H9 (cell line): ENCODE measurements around the gene VILL. TPM values are rescaled to one million over a fixed set of nuclear protein-coding genes. Genes with fewer than 3 reads are reported as not detected.

Experiments
- DNase-seq: peaks from one replicate; pipeline ENCODE4 v3.0.0-alpha.2; 2017
- H2AFZ ChIP-seq: one replicate; pipeline ENCODE4 v1.6.1; 2013; ENCODE audit warnings: mild to moderate bottlenecking, low read length, control low read depth, moderate library complexity
- H2AK5ac ChIP-seq: 2 replicates; pipeline ENCODE4 v1.6.1; 2013; ENCODE audit warnings: low read length, control low read depth, mixed read lengths; ENCODE audit not compliant: insufficient read length
- H2BK120ac ChIP-seq: one replicate; pipeline ENCODE4 v1.6.1; 2013; ENCODE audit warnings: low read depth, mild to moderate bottlenecking, low read length, control low read depth, inconsistent platforms; ENCODE audit not compliant: poor library complexity, severe bottlenecking
- H2BK12ac ChIP-seq: 2 replicates; pipeline ENCODE4 v1.6.1; 2013; ENCODE audit warnings: low read length, control low read depth, mixed read lengths, low read depth; ENCODE audit not compliant: insufficient read length
- H2BK15ac ChIP-seq: 2 replicates; pipeline ENCODE4 v1.6.1; 2013; ENCODE audit warnings: low read depth, low read length, control low read depth
- H2BK20ac ChIP-seq: one replicate; pipeline ENCODE4 v1.6.1; 2013; ENCODE audit warnings: low read depth, mild to moderate bottlenecking, low read length, control low read depth, inconsistent platforms; ENCODE audit not compliant: poor library complexity, severe bottlenecking
- H2BK5ac ChIP-seq: 2 replicates; pipeline ENCODE4 v1.6.1; 2013; ENCODE audit warnings: low read length, control low read depth, mixed read lengths; ENCODE audit not compliant: insufficient read length
- H3K14ac ChIP-seq: 2 replicates; pipeline ENCODE4 v1.6.1; 2013; ENCODE audit warnings: low read length, control low read depth; ENCODE audit not compliant: insufficient read depth
- H3K18ac ChIP-seq: 2 replicates; pipeline ENCODE4 v1.6.1; 2013; ENCODE audit warnings: low read depth, mild to moderate bottlenecking, mixed read lengths, low read length, control low read depth; ENCODE audit not compliant: insufficient read length
- H3K23ac ChIP-seq: 2 replicates; pipeline ENCODE4 v1.6.1; 2013; ENCODE audit warnings: low read length, control low read depth, mixed read lengths, low read depth; ENCODE audit not compliant: insufficient read length
- H3K23me2 ChIP-seq: 2 replicates; pipeline ENCODE4 v1.6.1; 2013; ENCODE audit warnings: low read depth, mild to moderate bottlenecking, mixed read lengths, low read length, control low read depth; ENCODE audit not compliant: insufficient read length, poor library complexity, severe bottlenecking
- H3K27ac ChIP-seq: 2 replicates; pipeline ENCODE4 v1.5.1; 2013; ENCODE audit warnings: low read length, control low read depth, mixed read lengths, low read depth; ENCODE audit not compliant: insufficient read length
- H3K27me3 ChIP-seq: 2 replicates; pipeline ENCODE4 v1.6.1; 2013; ENCODE audit warnings: low read length, control low read depth, inconsistent platforms; ENCODE audit not compliant: insufficient read depth
- H3K4ac ChIP-seq: 2 replicates; pipeline ENCODE4 v1.6.1; 2013; ENCODE audit warnings: low read depth, mild to moderate bottlenecking, control low read depth, inconsistent platforms, low read length, moderate library complexity
- H3K4me1 ChIP-seq: 2 replicates; pipeline ENCODE4 v1.6.1; 2013; ENCODE audit warnings: low read length, control low read depth, inconsistent platforms; ENCODE audit not compliant: insufficient read depth
- H3K4me2 ChIP-seq: 2 replicates; pipeline ENCODE4 v1.6.1; 2013; ENCODE audit warnings: low read length, control low read depth, mixed read lengths; ENCODE audit not compliant: insufficient read length, insufficient read depth
- H3K56ac ChIP-seq: 2 replicates; pipeline ENCODE4 v1.6.1; 2013; ENCODE audit warnings: low read depth, mild to moderate bottlenecking, mixed read lengths, low read length, control low read depth; ENCODE audit not compliant: insufficient read length
- H3K79me1 ChIP-seq: 2 replicates; pipeline ENCODE4 v1.6.1; 2013; ENCODE audit warnings: low read depth, mild to moderate bottlenecking, moderate library complexity, low read length, control low read depth, inconsistent platforms; ENCODE audit not compliant: insufficient read depth, poor library complexity, severe bottlenecking
- H3K79me2 ChIP-seq: 2 replicates; pipeline ENCODE4 v1.6.1; 2013; ENCODE audit warnings: low read length, control low read depth, inconsistent platforms; ENCODE audit not compliant: insufficient read depth
- H3K9ac ChIP-seq: 2 replicates; pipeline ENCODE4 v1.6.1; 2013; ENCODE audit warnings: low read length, control low read depth, mixed read lengths; ENCODE audit not compliant: insufficient read length; ENCODE audit errors: extremely low read depth
- H3K9me3 ChIP-seq: one replicate; pipeline ENCODE4 v1.6.1; 2013; ENCODE audit warnings: low read depth, low read length, inconsistent platforms; ENCODE audit not compliant: control insufficient read depth
- H3T11ph ChIP-seq: one replicate; pipeline ENCODE4 v1.6.1; 2013; ENCODE audit warnings: mild to moderate bottlenecking, low read length, control low read depth, inconsistent platforms
- H4K20me1 ChIP-seq: one replicate; pipeline ENCODE4 v1.6.1; 2013; ENCODE audit not compliant: control insufficient read depth, insufficient read length, insufficient read depth
- H4K5ac ChIP-seq: 2 replicates; pipeline ENCODE4 v1.6.1; 2013; ENCODE audit warnings: low read depth, mild to moderate bottlenecking, mixed read lengths, low read length, control low read depth; ENCODE audit not compliant: insufficient read length
- H4K8ac ChIP-seq: replicated peaks from 2 replicates; pipeline ENCODE4 v1.6.1; 2013; ENCODE audit warnings: low read length, control low read depth, mixed read lengths, low read depth; ENCODE audit not compliant: insufficient read length
- H4K91ac ChIP-seq: 2 replicates; pipeline ENCODE4 v1.6.1; 2013; ENCODE audit warnings: low read depth, mild to moderate bottlenecking, moderate library complexity, mixed read lengths, low read length, control low read depth; ENCODE audit not compliant: insufficient read length
- H3K27ac Mint-ChIP-seq, 3 experiments: 2 replicates in 2 of 3; 3 replicates in 1 of 3; pipeline ENCODE4 v1.8.0; 2020 to 2021; ENCODE audit warnings: mixed read lengths in 3 of 3, mild to moderate bottlenecking in 1 of 3, moderate library complexity in 1 of 3
- H3K27me3 Mint-ChIP-seq: 2 replicates; pipeline ENCODE4 v1.8.0; 2021; ENCODE audit warnings: low read depth, mild to moderate bottlenecking, moderate library complexity, mixed read lengths
- H3K36me3 Mint-ChIP-seq, 3 experiments: 2 replicates in 2 of 3; 3 replicates in 1 of 3; pipeline ENCODE4 v1.8.0; 2020 to 2021; ENCODE audit warnings: low read depth in 3 of 3, mixed read lengths in 3 of 3; ENCODE audit not compliant: insufficient read depth in 1 of 3
- H3K4me1 Mint-ChIP-seq, 2 experiments: 2 replicates each; pipeline ENCODE4 v1.8.0; 2020; ENCODE audit warnings: mixed read lengths in 2 of 2
- H3K4me3 Mint-ChIP-seq, 2 experiments: 2 replicates in 1 of 2; 3 replicates in 1 of 2; pipeline ENCODE4 v1.8.0; 2020 to 2021; ENCODE audit warnings: mild to moderate bottlenecking in 2 of 2, mixed read lengths in 2 of 2, moderate library complexity in 1 of 2
- H3K9me3 Mint-ChIP-seq, 2 experiments: 2 replicates in 1 of 2; 3 replicates in 1 of 2; pipeline ENCODE4 v1.8.0; 2020; ENCODE audit warnings: mild to moderate bottlenecking in 2 of 2, mixed read lengths in 2 of 2, moderate library complexity in 1 of 2
- CTCF ChIP-seq: fragments of 200-600 bp; sonication (generic); conservative IDR thresholded peaks from 3 replicates; pipeline ENCODE4 v1.8.0; 2021; ENCODE audit warnings: antibody characterized with exemption, mild to moderate bottlenecking
- WGBS: extraction: QIAGEN DNeasy Blood & Tissue Kit; methylation state at CpG from one replicate; pipeline ENCODE4 v1.1.7; 2013; ENCODE audit warnings: missing lambda C conversion rate, low lambda C conversion rate, mixed read lengths; ENCODE audit not compliant: insufficient read length; ENCODE audit errors: extremely low coverage; 5-methylcytosine and 5-hydroxymethylcytosine counted together
- total RNA-seq: library from RNA; stranded (reverse); gene quantifications from 2 replicates; pipeline ENCODE4 v1.2.1, GENCODE V29; 2021

The VILL gene
- total RNA-seq, 1 experiment from 2014 or later = 3.2 TPM

- H3K4me3 Mint-ChIP-seq = no peak overlapping the region
- no CpG with 5 or more reads among the region's 7 CpGs for WGBS
- no peak overlapping the region for H3K27ac ChIP-seq
Measured at GRCh38 chr3:37996785-37997301, 6.3 kb downstream of the VILL start.

More at GRCh38 chr3:37996785-37997301, 6.3 kb downstream of the VILL start:
- H3K23me2 ChIP-seq = no peaks in the 10 kb centered on the region
- TF ChIP-seq CTCF = peak; percentile 90
- H3T11ph ChIP-seq = no peak overlapping the region
- H3K4ac ChIP-seq = no peak overlapping the region
- no peaks in the 10 kb centered on the region for H3K79me2 ChIP-seq
- H3K18ac ChIP-seq = no peak overlapping the region
- H2BK12ac ChIP-seq = no peak overlapping the region
- H3K23ac ChIP-seq = no peak overlapping the region
- no peaks in the 10 kb centered on the region for H3K9me3 ChIP-seq
- no peaks in the 10 kb centered on the region for H3K79me1 ChIP-seq
- no peak overlapping the region for H3K9ac ChIP-seq
- H4K20me1 ChIP-seq = no peaks in the 10 kb centered on the region
- H2BK120ac ChIP-seq = no peak overlapping the region
- no peaks in the 10 kb centered on the region; the same call in 1 of the 2 replicates for H3K27me3 ChIP-seq
- no peak overlapping the region for H2AK5ac ChIP-seq
- Mint-ChIP-seq H3K27me3 (peaks cover 21% of the 10 kb centered on the region), H3K36me3 (peaks cover 0 to 4% (median 2%) of the 10 kb centered on the region in 3 experiments; a peak in 3 of 7 replicates), H3K4me1 (peaks cover 19 to 38% of the 10 kb centered on the region in 2 experiments), H3K9me3 (no peaks in the 10 kb centered on the region; a peak in 1 of 5 replicates), H3K27ac (no peak overlapping the region; a peak in 1 of 7 replicates)
- H2BK5ac ChIP-seq = no peak overlapping the region
- peaks cover 2% of the 10 kb centered on the region; the same call in 1 of the 2 replicates for H3K4me1 ChIP-seq
- H3K14ac ChIP-seq = no peak overlapping the region
- H2BK20ac ChIP-seq = no peak overlapping the region
- no peak overlapping the region for H4K5ac ChIP-seq
- H3K4me2 ChIP-seq = no peak overlapping the region
- H3K56ac ChIP-seq = no peak overlapping the region
- H2AFZ ChIP-seq = no peak overlapping the region
- no peak overlapping the region for H2BK15ac ChIP-seq
- H4K8ac ChIP-seq = no peak overlapping the region
- DNase-seq = peak; percentile 81
- H4K91ac ChIP-seq = no peak overlapping the region
